CD4-positive, alpha-beta T cell (primary cell): ENCODE results near the gene DOCK2. TPM values are rescaled to one million over a fixed set of nuclear protein-coding genes. Genes with fewer than 3 reads are reported as not detected.

Experiments used
- ATAC-seq: fragments of 200-7000 bp; cut with Tn5 transposase; one replicate; pipeline ENCODE4 v1.10.0; 2022; ENCODE audit warnings: mild to moderate bottlenecking; ENCODE audit not compliant: poor library complexity
- CTCF ChIA-PET: fragments of 350-600 bp; sonication (Branson Sonifier 250); formaldehyde crosslinking; loops from one replicate; lab custom pipeline; 2021; ENCODE audit warnings: antibody characterized with exemption, inconsistent platforms; lab: Charles Lee
- POLR2A ChIA-PET: fragments of 350-600 bp; sonication (Branson Sonifier 250); formaldehyde crosslinking; loops from one replicate; lab custom pipeline; 2021; ENCODE audit warnings: antibody characterized with exemption, inconsistent platforms; lab: Charles Lee
- DNase-seq, 14 experiments: peaks; one replicate each; pipeline ENCODE4 v3.0.0-alpha.2; 2013 to 2020; ENCODE audit warnings: mixed read lengths in 2 of 14
- H3K27ac ChIP-seq, 2 donors: one replicate each; pipeline versions ENCODE4 v1.5.1 to v1.7.0; 2013; ENCODE audit warnings: low read length in 2 of 2, low read depth in 1 of 2, mild to moderate bottlenecking in 1 of 2
- H3K27me3 ChIP-seq, 2 experiments: 1 replicate in 1 of 2; 2 replicates in 1 of 2; pipeline versions ENCODE4 v1.6.1 to v1.7.0; 2013; ENCODE audit warnings: low read length in 2 of 2, control low read depth in 1 of 2, mild to moderate bottlenecking in 1 of 2, moderate library complexity in 1 of 2; ENCODE audit not compliant: insufficient read depth in 2 of 2, control insufficient read depth in 1 of 2
- H3K36me3 ChIP-seq: one replicate; pipeline ENCODE4 v1.6.1; 2013; ENCODE audit warnings: low read length, control low read depth; ENCODE audit not compliant: insufficient read depth
- H3K4me1 ChIP-seq: one replicate; pipeline ENCODE4 v1.6.1; 2013; ENCODE audit warnings: low read length, control low read depth; ENCODE audit not compliant: insufficient read depth
- H3K4me3 ChIP-seq: one replicate; pipeline ENCODE4 v1.5.1; 2013; ENCODE audit warnings: mild to moderate bottlenecking, low read length, moderate library complexity
- H3K9me3 ChIP-seq, 2 experiments: 1 replicate in 1 of 2; 2 replicates in 1 of 2; pipeline versions ENCODE4 v1.6.1 to v1.7.0; 2013; ENCODE audit warnings: low read length in 2 of 2, mild to moderate bottlenecking in 2 of 2, control low read depth in 1 of 2, moderate library complexity in 1 of 2; ENCODE audit not compliant: control insufficient read depth in 1 of 2, insufficient read depth in 1 of 2
- H3K27ac Mint-ChIP-seq: one replicate; pipeline ENCODE4 v1.8.0; 2020; ENCODE audit warnings: mixed read lengths
- H3K27me3 Mint-ChIP-seq: one replicate; pipeline ENCODE4 v1.8.0; 2021; ENCODE audit warnings: mixed read lengths
- H3K36me3 Mint-ChIP-seq: one replicate; pipeline ENCODE4 v1.8.0; 2021; ENCODE audit warnings: low read depth, mixed read lengths
- H3K4me1 Mint-ChIP-seq: one replicate; pipeline ENCODE4 v1.8.0; 2021; ENCODE audit warnings: low read depth, mixed read lengths
- H3K4me3 Mint-ChIP-seq: one replicate; pipeline ENCODE4 v1.8.0; 2020; ENCODE audit warnings: mild to moderate bottlenecking, mixed read lengths
- H3K9me3 Mint-ChIP-seq: one replicate; pipeline ENCODE4 v1.8.0; 2020; ENCODE audit warnings: mixed read lengths
- CTCF ChIP-seq: fragments of 200-600 bp; IDR thresholded peaks from one replicate; pipeline ENCODE4 v1.8.0; 2022; ENCODE audit warnings: antibody characterized with exemption, mild to moderate bottlenecking
- intact Hi-C, 2 experiments: fragments of 100-400 bp; cut with DNase I in 1 of 2; cut with micrococcal nuclease in 1 of 2; formaldehyde crosslinking; loops; one replicate each; pipeline versions ENCODE4 v1.15.1 to v1.9.0; 2023 to 2025; cut with DNase I, micrococcal nuclease
- total RNA-seq, 174 experiments: library from RNA in 2 of 174; stranded (reverse) in 2 of 174; gene quantifications; one replicate each; pipeline ENCODE4 v1.2.3 and lab custom pipeline; 2021 to 2026

DOCK2 gene
- total RNA-seq, 2 experiments from 2014 or later = 220 to 229 TPM

- POLR2A ChIA-PET = no interaction called here
- no peak for DNase-seq
- peaks cover 99% of the 10 kb centered on the region for H3K36me3 Mint-ChIP-seq
- H3K9me3 Mint-ChIP-seq = no peaks in the 10 kb centered on the region
- Histone ChIP-seq H3K36me3 (peaks cover 97% of the 10 kb centered on the region), H3K4me1 (no peaks in the 10 kb centered on the region), H3K27me3 (no peaks in the 10 kb centered on the region), H3K4me3 (no peak overlapping the region), H3K27ac (no peak overlapping the region), H3K9me3 (no peaks in the 10 kb centered on the region)
- TF ChIP-seq CTCF = no peak
- H3K27ac Mint-ChIP-seq = no peak overlapping the region
- H3K4me3 Mint-ChIP-seq = no peak overlapping the region
- H3K27me3 Mint-ChIP-seq = no peaks in the 10 kb centered on the region
- CTCF ChIA-PET = no interaction called here
- no peak for ATAC-seq
- no peaks in the 10 kb centered on the region for H3K4me1 Mint-ChIP-seq
- intact Hi-C loops = no loop called here
Observed at GRCh38 chr5:169707686-169708085, 70.6 kb downstream of the DOCK2 start.

DNA sequence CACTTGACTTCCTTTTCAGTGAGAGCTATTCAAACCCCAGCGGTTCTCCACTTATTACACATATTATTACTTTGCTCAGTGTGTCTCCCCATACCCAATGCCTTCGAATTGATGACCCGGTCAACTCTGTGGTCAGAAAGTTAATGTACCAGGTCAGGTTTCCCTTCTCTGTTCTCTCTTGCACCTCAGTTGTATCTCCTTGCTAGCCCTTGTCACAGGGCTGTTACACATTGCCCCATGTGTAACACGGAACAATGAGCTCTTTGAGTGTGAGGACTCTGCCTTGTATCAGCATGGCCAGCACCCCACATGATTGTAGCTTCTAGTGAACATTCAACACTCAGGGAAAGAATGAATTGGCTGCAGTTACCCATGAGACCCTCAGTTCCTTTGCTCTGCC is 73.6 kb downstream of the DOCK2 start:
- no peak overlapping the region for H3K4me3 Mint-ChIP-seq
- no peaks in the 10 kb centered on the region for H3K4me1 Mint-ChIP-seq
- peaks cover 100% of the 10 kb centered on the region for H3K36me3 Mint-ChIP-seq
- no peaks in the 10 kb centered on the region for H3K27me3 Mint-ChIP-seq
- no peaks in the 10 kb centered on the region for H3K4me1 ChIP-seq
- no peaks in the 10 kb centered on the region for H3K27me3 ChIP-seq
- ATAC-seq (no peak), DNase-seq (no peak)
- H3K27ac ChIP-seq = no peak overlapping the region
- intact Hi-C loops = no loop called here
- CTCF ChIA-PET = no interaction called here
- no peak for TF ChIP-seq CTCF
- no peak overlapping the region for H3K4me3 ChIP-seq
- no peak overlapping the region for H3K27ac Mint-ChIP-seq
- no peaks in the 10 kb centered on the region for H3K9me3 ChIP-seq
- no peaks in the 10 kb centered on the region for H3K9me3 Mint-ChIP-seq
- POLR2A ChIA-PET = no interaction called here
- peaks cover 97% of the 10 kb centered on the region for H3K36me3 ChIP-seq

DNA sequence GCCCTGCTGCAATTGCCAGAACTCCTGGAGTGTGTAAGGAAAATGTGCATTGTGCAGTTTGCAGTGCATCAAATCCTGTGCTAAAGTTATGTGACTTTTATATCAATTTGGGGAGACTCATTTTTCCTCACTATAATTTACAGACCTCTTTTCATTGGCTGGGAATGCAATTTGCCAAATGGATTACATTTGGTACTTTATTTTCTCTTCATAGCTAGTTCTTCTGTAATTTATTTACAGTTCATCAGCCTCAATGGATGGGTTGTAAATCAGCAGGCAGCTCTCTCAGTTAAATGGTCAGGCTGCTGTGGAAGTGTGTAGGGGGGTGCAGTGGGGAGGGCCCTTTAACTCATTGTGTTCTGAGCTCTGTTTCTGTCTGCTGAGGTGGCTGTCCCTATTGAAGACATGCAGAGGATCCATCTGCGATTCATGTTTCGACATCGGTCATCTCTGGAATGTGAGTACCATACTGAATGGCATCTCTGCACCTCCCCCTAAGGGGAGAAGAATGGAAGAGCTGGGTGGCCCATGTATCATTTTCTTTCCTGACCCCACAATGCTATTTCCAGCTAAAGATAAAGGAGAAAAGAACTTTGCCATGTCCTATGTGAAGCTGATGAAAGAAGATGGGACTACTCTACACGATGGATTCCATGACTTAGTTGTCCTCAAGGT is 74.6 kb downstream of the DOCK2 start:
- Mint-ChIP-seq H3K4me3 (no peak overlapping the region), H3K9me3 (no peaks in the 10 kb centered on the region), H3K27me3 (no peaks in the 10 kb centered on the region), H3K27ac (no peak overlapping the region), H3K4me1 (no peaks in the 10 kb centered on the region), H3K36me3 (peaks cover 100% of the 10 kb centered on the region)
- no peak for TF ChIP-seq CTCF
- intact Hi-C loops = no loop called here
- Histone ChIP-seq H3K4me1 (no peaks in the 10 kb centered on the region), H3K4me3 (no peak overlapping the region), H3K27ac (no peak overlapping the region), H3K9me3 (no peaks in the 10 kb centered on the region), H3K36me3 (peaks cover 97% of the 10 kb centered on the region), H3K27me3 (no peaks in the 10 kb centered on the region)
- no peak for DNase-seq
- ChIA-PET POLR2A (no interaction called here), CTCF (no interaction called here)
- ATAC-seq = no peak
